ENCODE results near the gene KRT7. TPM values are rescaled to one million over a fixed set of nuclear protein-coding genes. Genes with fewer than 3 reads are reported as not detected.

KRT7 gene
- total and polyA plus RNA-seq, 2 donors (not counting 1 experiment from before 2014, with no cell fraction given), result not detected

GRCh38 chr12:52226446-52226845 is 6.6 kb upstream of the KRT7 start:
- Histone ChIP-seq H3K4me3 (ENCODE audit: control extremely low read depth in 1 of 5, extremely low read depth in 1 of 5, insufficient read depth in 1 of 5, low read depth in 2 of 5, low read length in 4 of 5) (no peak overlapping the region), H3K9ac (ENCODE audit: low read length) (no peak overlapping the region), H3K79me2 (ENCODE audit: control insufficient read depth, insufficient read depth, low read length) (no peaks in the 10 kb centered on the region), H3K4me1 (ENCODE audit: control insufficient read depth in 2 of 2, insufficient read depth in 2 of 2, low read length in 2 of 2) (no peaks in the 10 kb centered on the region), H3K36me3 (replicated peaks in 1 of 2; ENCODE audit: control extremely low read depth in 1 of 2, control insufficient read depth in 1 of 2, extremely low read depth in 1 of 2, insufficient read depth in 2 of 2, low read length in 1 of 2) (no peaks in the 10 kb centered on the region), H3K27ac (ENCODE audit: low read length in 2 of 2) (no peak overlapping the region), H2AFZ (ENCODE audit: insufficient read depth, low read depth, low read length, poor library complexity, severe bottlenecking) (no peak overlapping the region), H3K4me2 (replicated peaks; ENCODE audit: low read depth, low read length, poor library complexity, severe bottlenecking) (no peak overlapping the region), H4K20me1 (ENCODE audit: control insufficient read depth, insufficient read depth, low read length, poor library complexity, severe bottlenecking) (no peaks in the 10 kb centered on the region), H3K9me3 (ENCODE audit: control extremely low read depth in 1 of 3, control insufficient read depth in 2 of 3, insufficient read depth in 1 of 3, low read length in 2 of 3) (peaks cover 0 to 3% (median 0%) of the 10 kb centered on the region in 3 donors), H3K27me3 (replicated peaks in 1 of 4; ENCODE audit: control extremely low read depth in 1 of 4, control insufficient read depth in 3 of 4, insufficient read depth in 4 of 4, low read length in 3 of 4) (peaks cover 0 to 19% (median 9%) of the 10 kb centered on the region in 4 experiments)
- WGBS (ENCODE audit: insufficient coverage), result 80% methylated on average over 2 of the region's 4 CpGs
- ATAC-seq (ENCODE audit: low read depth) (no peak), DNase-seq (no peak)
- Mint-ChIP-seq H3K4me3 (no peak overlapping the region), H3K9me3 (ENCODE audit: insufficient read depth) (no peaks in the 10 kb centered on the region), H3K27ac (no peak overlapping the region), H3K27me3 (peaks cover 45% of the 10 kb centered on the region), H3K4me1 (no peaks in the 10 kb centered on the region)
- CTCF ChIA-PET, result no interaction called here
- TF ChIP-seq EZH2 (IDR thresholded peaks at IDR 0.05; ENCODE audit: borderline replicate concordance, insufficient read depth, low read depth, low read length, poor library complexity, severe bottlenecking), result no peak
- TF ChIP-seq CTCF (IDR thresholded peaks at IDR 0.05), result no peak
- POLR2A ChIA-PET, result no interaction called here
- intact Hi-C loops (cut with micrococcal nuclease), result no loop called here

GRCh38 chr12:52227606-52228166 is 5.4 kb upstream of the KRT7 start:
- Histone ChIP-seq H3K27ac (ENCODE audit: low read length in 2 of 2) (no peak overlapping the region), H4K20me1 (ENCODE audit: control insufficient read depth, insufficient read depth, low read length, poor library complexity, severe bottlenecking) (no peaks in the 10 kb centered on the region), H3K27me3 (replicated peaks in 1 of 4; ENCODE audit: control extremely low read depth in 1 of 4, control insufficient read depth in 3 of 4, insufficient read depth in 4 of 4, low read length in 3 of 4) (peaks cover 0 to 20% (median 4%) of the 10 kb centered on the region in 4 experiments), H3K4me1 (ENCODE audit: control insufficient read depth in 2 of 2, insufficient read depth in 2 of 2, low read length in 2 of 2) (no peaks in the 10 kb centered on the region), H2AFZ (ENCODE audit: insufficient read depth, low read depth, low read length, poor library complexity, severe bottlenecking) (no peak overlapping the region), H3K9ac (ENCODE audit: low read length) (no peak overlapping the region), H3K4me3 (ENCODE audit: control extremely low read depth in 1 of 5, extremely low read depth in 1 of 5, insufficient read depth in 1 of 5, low read depth in 2 of 5, low read length in 4 of 5) (no peak overlapping the region), H3K36me3 (replicated peaks in 1 of 2; ENCODE audit: control extremely low read depth in 1 of 2, control insufficient read depth in 1 of 2, extremely low read depth in 1 of 2, insufficient read depth in 2 of 2, low read length in 1 of 2) (no peaks in the 10 kb centered on the region), H3K79me2 (ENCODE audit: control insufficient read depth, insufficient read depth, low read length) (no peaks in the 10 kb centered on the region), H3K4me2 (replicated peaks; ENCODE audit: low read depth, low read length, poor library complexity, severe bottlenecking) (no peak overlapping the region), H3K9me3 (ENCODE audit: control extremely low read depth in 1 of 3, control insufficient read depth in 2 of 3, insufficient read depth in 1 of 3, low read length in 2 of 3) (no peaks in the 10 kb centered on the region)
- Mint-ChIP-seq H3K27me3 (peaks cover 48% of the 10 kb centered on the region), H3K9me3 (ENCODE audit: insufficient read depth) (no peaks in the 10 kb centered on the region), H3K27ac (no peak overlapping the region), H3K4me1 (no peaks in the 10 kb centered on the region), H3K4me3 (no peak overlapping the region)
- DNase-seq (no peak), ATAC-seq (ENCODE audit: low read depth) (no peak)
- intact Hi-C loops (cut with micrococcal nuclease), result no loop called here
- POLR2A ChIA-PET, result no interaction called here
- no peak for TF ChIP-seq CTCF (IDR thresholded peaks at IDR 0.05)
- TF ChIP-seq EZH2 (IDR thresholded peaks at IDR 0.05; ENCODE audit: borderline replicate concordance, insufficient read depth, low read depth, low read length, poor library complexity, severe bottlenecking), result no peak
- CTCF ChIA-PET, result no interaction called here
- 41% methylated on average over 3 of the region's 5 CpGs for WGBS (ENCODE audit: insufficient coverage)
